HEK293 (cell line): ENCODE results near the gene NECTIN1.

Experiments
- CTCF ChIP-seq: fragments of 450-650 bp; formaldehyde crosslinking; IDR thresholded peaks from 2 replicates; pipeline ENCODE4 v1.5.1; 2016; ENCODE audit warnings: missing biosample characterization, missing genetic modification characterization
- REST ChIP-seq: fragments of 450-650 bp; formaldehyde crosslinking; IDR thresholded peaks from 2 replicates; pipeline ENCODE4 v1.5.1; 2016; ENCODE audit warnings: missing biosample characterization, missing genetic modification characterization
- ZBTB26 ChIP-seq: fragments of 450-650 bp; formaldehyde crosslinking; optimal IDR thresholded peaks from 2 replicates; pipeline ENCODE3; 2016; ENCODE audit warnings: missing biosample characterization, mild to moderate bottlenecking, missing genetic modification characterization
- ZNF133 ChIP-seq: fragments of 450-650 bp; formaldehyde crosslinking; IDR thresholded peaks from 2 replicates; pipeline ENCODE4 v1.5.1; 2016; ENCODE audit warnings: missing biosample characterization, missing genetic modification characterization
- ZNF138 ChIP-seq: fragments of 450-650 bp; formaldehyde crosslinking; IDR thresholded peaks from 2 replicates; pipeline ENCODE4 v1.5.1; 2016; ENCODE audit warnings: missing biosample characterization, missing genetic modification characterization, borderline replicate concordance
- ZNF174 ChIP-seq: fragments of 450-650 bp; formaldehyde crosslinking; IDR thresholded peaks from 2 replicates; pipeline ENCODE4 v1.5.0; 2017; ENCODE audit warnings: missing biosample characterization, mild to moderate bottlenecking, missing genetic modification characterization
- ZNF274 ChIP-seq, 2 experiments: fragments of 200-500 bp in 1 of 2; fragments of 450-650 bp in 1 of 2; sonication (Bioruptor generic) in 1 of 2; formaldehyde crosslinking in 1 of 2; IDR thresholded peaks; 2 replicates each; pipeline versions ENCODE4 v1.5.1 to v1.6.1; 2014 to 2016; ENCODE audit warnings: borderline replicate concordance in 1 of 2, inconsistent platforms in 1 of 2, low read length in 1 of 2, missing biosample characterization in 1 of 2, missing genetic modification characterization in 1 of 2
- ZNF558 ChIP-seq: fragments of 450-650 bp; formaldehyde crosslinking; IDR thresholded peaks from 2 replicates; pipeline ENCODE4 v1.5.1; 2016; ENCODE audit warnings: missing biosample characterization, missing genetic modification characterization
- ZNF560 ChIP-seq: fragments of 450-650 bp; formaldehyde crosslinking; IDR thresholded peaks from 2 replicates; pipeline ENCODE4 v1.5.1; 2017; ENCODE audit warnings: missing biosample characterization, missing genetic modification characterization, borderline replicate concordance
- ZNF768 ChIP-seq: fragments of 450-650 bp; formaldehyde crosslinking; IDR thresholded peaks from 2 replicates; pipeline ENCODE4 v1.5.1; 2018; ENCODE audit warnings: missing biosample characterization, mild to moderate bottlenecking, missing genetic modification characterization

- TF ChIP-seq ZNF138 (tag by site-specific recombination) (no peak), CTCF (tag by site-specific recombination) (no peak), REST (no peak), ZBTB26 (tag by site-specific recombination) (no peak), ZNF174 (tag by site-specific recombination) (no peak), ZNF560 (tag by site-specific recombination) (no peak), ZNF133 (no peak), ZNF768 (no peak), ZNF558 (tag by site-specific recombination) (no peak), ZNF274 (IDR thresholded peaks at IDR 0.05; ENCODE audit: low read length) (no peak), ZNF274 (tag by site-specific recombination; IDR thresholded peaks at IDR 0.05; ENCODE audit: borderline replicate concordance) (no peak)
These were observed 30.3 kb upstream of the NECTIN1 start for GRCh38 chr11:119759324-119759723.
